ENCODE measurements around the gene SYVN1. TPM values are rescaled to one million over a fixed set of nuclear protein-coding genes. Genes with fewer than 3 reads are reported as not detected.

SYVN1 gene
- polyA plus RNA-seq (2011; rRNA removed) (21.4 and 50.4 TPM in 2 replicates), polyA plus RNA-seq (2017; fragmentation: RNase III; extraction: RNeasy Plus Mini Kit Qiagen cat#74134 plus additional on column Dnase treatment) (22.4 to 26.9 TPM (median 25.1 TPM) in 3 replicates), polyA minus RNA-seq (2011; rRNA and poly(A)+ RNA removed) (56.9 and 72.9 TPM in 2 replicates)
- 37.4 and 48.6 TPM in 2 replicates for polyA plus RNA-seq (2012; cell fraction: cytosol; rRNA removed)
- 74.8 and 97.4 TPM in 2 replicates for polyA plus RNA-seq (2012; cell fraction: nucleus; rRNA removed)

DNA sequence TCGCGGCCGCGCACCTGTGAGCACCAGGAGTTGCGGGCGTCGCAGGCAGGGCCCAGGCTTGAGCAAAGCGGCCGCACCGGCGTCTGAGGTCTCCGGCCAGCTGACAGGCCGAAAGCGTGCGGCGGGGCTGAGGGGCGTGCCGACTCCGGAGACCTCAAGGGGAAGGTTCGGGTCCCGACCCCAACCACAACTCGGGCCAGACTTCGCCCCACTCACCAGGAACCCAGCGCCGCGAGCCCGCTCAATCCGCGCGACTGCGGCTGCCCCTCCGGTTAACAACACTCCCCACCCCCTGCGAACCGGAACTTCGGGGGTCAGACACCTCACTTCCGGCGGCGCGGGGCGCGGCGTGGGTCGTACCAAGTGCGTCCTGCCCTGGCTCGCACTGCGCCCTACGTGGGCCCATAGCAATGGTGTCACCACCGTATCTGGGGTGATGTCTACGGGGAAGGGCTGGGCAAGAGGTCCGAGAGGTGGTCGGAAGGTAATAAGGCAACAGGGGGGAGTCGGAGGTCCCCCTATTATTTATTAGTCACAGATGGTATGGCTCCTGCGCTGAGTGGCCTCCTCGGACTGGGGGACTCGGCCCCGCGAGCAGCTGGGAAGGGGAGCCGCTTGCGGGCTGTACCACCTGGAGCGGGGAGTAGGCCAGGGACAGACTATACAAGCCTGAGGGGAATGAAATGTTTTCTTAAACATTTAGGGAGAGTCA, at the start of gene SYVN1:
TSS of gene SYVN1 (minus strand) at position 280 of the 712 bp plus-strand sequence. CDS start 918 bp downstream, outside the sequence.
- CTCF ChIA-PET, result interaction anchor here (0.9 to 3.5 kb wide), 8 partner anchors 8 to 132 kb away, joined by 3 to 19 read pairs (median 4); partner anchors contain the start of genes TM7SF2 and ZNHIT2
- 3% methylated on average over 13 of the region's 60 CpGs for WGBS (ENCODE audit: missing lambda C conversion rate)
- TF ChIP-seq TP53 (CRISPR knock-in tag; IDR thresholded peaks at IDR 0.05) (peak; percentile 66; the same call in 1 of the 2 replicates), JUN (IDR thresholded peaks at IDR 0.05) (peak; percentile 70 to 96; a peak in 4 of 5 replicates), PHF8 (IDR thresholded peaks at IDR 0.05; ENCODE audit: borderline replicate concordance, low read depth) (peak; percentile 78), KDM5A (IDR thresholded peaks at IDR 0.05) (peak; percentile 33; the same call in 1 of the 2 replicates), NFE2L2 (conservative IDR thresholded peaks at IDR 0.05; ENCODE audit: low read length) (no peak), MAX (IDR thresholded peaks at IDR 0.05) (no peak; the same call in none of the 2 replicates), HDAC2 (IDR thresholded peaks at IDR 0.05) (no peak), HOXB13 (CRISPR knock-in tag; IDR thresholded peaks at IDR 0.05; ENCODE audit: low read depth) (no peak), POLR2A (IDR thresholded peaks at IDR 0.05; ENCODE audit: low read length) (peak; percentile 94), RAD21 (conservative IDR thresholded peaks at IDR 0.05 in 1 of 2, IDR thresholded peaks at IDR 0.05 in 1 of 2) (peak in 1 of 2 experiments; percentile 1; a peak in 1 of 5 replicates), ZC3H11A (IDR thresholded peaks at IDR 0.05) (no peak), FOSL2 (IDR thresholded peaks at IDR 0.05) (no peak), FOSL2 (CRISPR knock-in tag; IDR thresholded peaks at IDR 0.05) (peak; percentile 39; the same call in 1 of the 2 replicates), ESRRA (IDR thresholded peaks at IDR 0.05; ENCODE audit: borderline replicate concordance, low read length) (no peak), GATA3 (IDR thresholded peaks at IDR 0.05; ENCODE audit: borderline replicate concordance) (peak; percentile 86), CHD4 (IDR thresholded peaks at IDR 0.05; ENCODE audit: borderline replicate concordance) (no peak), BHLHE40 (IDR thresholded peaks at IDR 0.05; ENCODE audit: low read depth, low read length) (peak; percentile 59; the same call in 1 of the 2 replicates), MYC (IDR thresholded peaks at IDR 0.05; ENCODE audit: borderline replicate concordance, low read length) (no peak; the same call in none of the 2 replicates), POLR2AphosphoS2 (conservative IDR thresholded peaks at IDR 0.05; ENCODE audit: low read length) (no peak), CEBPB (IDR thresholded peaks at IDR 0.05) (no peak), NR3C1 (IDR thresholded peaks at IDR 0.05) (no peak), ZFP36 (IDR thresholded peaks at IDR 0.05; ENCODE audit: borderline replicate concordance, partially characterized antibody) (no peak), RARB (CRISPR knock-in tag; IDR thresholded peaks at IDR 0.05) (peak; percentile 61; the same call in 1 of the 2 replicates), FOSB (CRISPR knock-in tag; IDR thresholded peaks at IDR 0.05) (no peak)
- TF ChIP-seq, protein P1, sequence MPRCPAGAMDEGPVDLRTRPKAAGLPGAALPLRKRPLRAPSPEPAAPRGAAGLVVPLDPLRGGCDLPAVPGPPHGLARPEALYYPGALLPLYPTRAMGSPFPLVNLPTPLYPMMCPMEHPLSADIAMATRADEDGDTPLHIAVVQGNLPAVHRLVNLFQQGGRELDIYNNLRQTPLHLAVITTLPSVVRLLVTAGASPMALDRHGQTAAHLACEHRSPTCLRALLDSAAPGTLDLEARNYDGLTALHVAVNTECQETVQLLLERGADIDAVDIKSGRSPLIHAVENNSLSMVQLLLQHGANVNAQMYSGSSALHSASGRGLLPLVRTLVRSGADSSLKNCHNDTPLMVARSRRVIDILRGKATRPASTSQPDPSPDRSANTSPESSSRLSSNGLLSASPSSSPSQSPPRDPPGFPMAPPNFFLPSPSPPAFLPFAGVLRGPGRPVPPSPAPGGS (IDR thresholded peaks at IDR 0.05), result peak; percentile 45; the same call in 2 of the 3 replicates
- TF ChIP-seq, protein P2, sequence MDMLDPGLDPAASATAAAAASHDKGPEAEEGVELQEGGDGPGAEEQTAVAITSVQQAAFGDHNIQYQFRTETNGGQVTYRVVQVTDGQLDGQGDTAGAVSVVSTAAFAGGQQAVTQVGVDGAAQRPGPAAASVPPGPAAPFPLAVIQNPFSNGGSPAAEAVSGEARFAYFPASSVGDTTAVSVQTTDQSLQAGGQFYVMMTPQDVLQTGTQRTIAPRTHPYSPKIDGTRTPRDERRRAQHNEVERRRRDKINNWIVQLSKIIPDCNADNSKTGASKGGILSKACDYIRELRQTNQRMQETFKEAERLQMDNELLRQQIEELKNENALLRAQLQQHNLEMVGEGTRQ (IDR thresholded peaks at IDR 0.05), result no peak
- TF ChIP-seq, protein P3, sequence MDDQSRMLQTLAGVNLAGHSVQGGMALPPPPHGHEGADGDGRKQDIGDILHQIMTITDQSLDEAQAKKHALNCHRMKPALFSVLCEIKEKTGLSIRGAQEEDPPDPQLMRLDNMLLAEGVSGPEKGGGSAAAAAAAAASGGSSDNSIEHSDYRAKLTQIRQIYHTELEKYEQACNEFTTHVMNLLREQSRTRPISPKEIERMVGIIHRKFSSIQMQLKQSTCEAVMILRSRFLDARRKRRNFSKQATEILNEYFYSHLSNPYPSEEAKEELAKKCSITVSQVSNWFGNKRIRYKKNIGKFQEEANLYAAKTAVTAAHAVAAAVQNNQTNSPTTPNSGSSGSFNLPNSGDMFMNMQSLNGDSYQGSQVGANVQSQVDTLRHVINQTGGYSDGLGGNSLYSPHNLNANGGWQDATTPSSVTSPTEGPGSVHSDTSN (IDR thresholded peaks at IDR 0.05), result no peak; the same call in 1 of the 2 replicates
- ATAC-seq, result peak; percentile 88 to 91
- Histone ChIP-seq H3K9me3 (no peaks in the 10 kb centered on the region), H3K4me3 (peak within 1 kb of the TSS; percentile 89), H3K4me1 (peaks cover 15% of the 10 kb centered on the region), H3K27ac (peak within 1 kb of the TSS; percentile 96 to 98), H3K4me2 (peak within 1 kb of the TSS; percentile 100)
- DNase-seq (ENCODE audit: low read depth in 1 of 2, low spot score in 1 of 2), result peak; percentile 93 to 96
- FAIRE-seq, result no peak
- POLR2A ChIA-PET, result interaction anchor here (0.9 to 3.0 kb wide), 13 partner anchors 8 to 199 kb away, joined by 3 to 37 read pairs (median 7); partner anchors contain the start of genes CAPN1, DPF2, FAU and MRPL49
